ENCODE measurements around the gene SYNM.

GRCh38 chr15:99137877-99138276, 33.0 kb downstream of the SYNM start:
- TF ChIP-seq CTCF (IDR thresholded peaks at IDR 0.05) (no peak), EZH2 (IDR thresholded peaks at IDR 0.05; ENCODE audit: borderline replicate concordance, insufficient read depth, low read depth, low read length, poor library complexity, severe bottlenecking) (no peak)
